K562 (cell line): ENCODE data around the gene ALKBH4. TPM values are rescaled to one million over a fixed set of nuclear protein-coding genes. Genes with fewer than 3 reads are reported as not detected.

Experiments
- BCOR ChIP-seq: fragments of 450-650 bp; IDR thresholded peaks from 2 replicates; pipeline ENCODE4 v1.6.1; 2016
- CCAR2 ChIP-seq: fragments of 200-400 bp; formaldehyde crosslinking; IDR thresholded peaks from 2 replicates; pipeline ENCODE4 v1.6.1; 2017; ENCODE audit warnings: mild to moderate bottlenecking, low read depth, low read length
- CREBBP ChIP-seq: IDR thresholded peaks from one replicate; pipeline ENCODE4 v1.6.1; 2012; ENCODE audit warnings: low read depth, mild to moderate bottlenecking, control low read depth, inconsistent platforms, low read length
- ETV6 ChIP-seq, 3 experiments: fragments of 150-350 bp in 1 of 3; sonication (generic) in 1 of 3; formaldehyde crosslinking in 1 of 3; IDR thresholded peaks; 2 replicates each; pipeline versions ENCODE4 v1.6.1 to v1.8.0; 2014 to 2022; ENCODE audit warnings: borderline replicate concordance in 2 of 3, low read depth in 2 of 3, antibody characterized with exemption in 1 of 3, low read length in 1 of 3, mild to moderate bottlenecking in 1 of 3, missing genetic modification reagents in 1 of 3
- EZH2 ChIP-seq: IDR thresholded peaks from 2 replicates; pipeline ENCODE4 v1.6.1; 2012; ENCODE audit warnings: low read depth, mild to moderate bottlenecking, inconsistent platforms, low read length, borderline replicate concordance
- FOSL1 ChIP-seq: fragments of 200-800 bp; sonication (Bioruptor generic); conservative IDR thresholded peaks from 2 replicates; pipeline ENCODE4 v1.6.1; 2016; ENCODE audit warnings: missing genetic modification characterization, missing compliant biosample characterization
- HCFC1 ChIP-seq: IDR thresholded peaks from 2 replicates; pipeline ENCODE4 v1.6.1; 2012; ENCODE audit warnings: low read depth, low read length, improper control_type of control experiment
- ILK ChIP-seq: fragments of 450-650 bp; IDR thresholded peaks from 2 replicates; pipeline ENCODE4 v1.6.1; 2016; ENCODE audit warnings: missing genetic modification characterization, low read depth, mild to moderate bottlenecking, missing compliant biosample characterization, moderate library complexity, borderline replicate concordance
- JUNB ChIP-seq: fragments of 450-650 bp; formaldehyde crosslinking; conservative IDR thresholded peaks from 2 replicates; pipeline ENCODE4 v1.4.0; 2020; ENCODE audit warnings: mild to moderate bottlenecking
- KLF13 ChIP-seq: fragments of 450-650 bp; IDR thresholded peaks from 2 replicates; pipeline ENCODE4 v1.6.1; 2016; ENCODE audit warnings: missing genetic modification characterization, low read depth, mild to moderate bottlenecking, missing compliant biosample characterization, moderate library complexity, borderline replicate concordance
- KLF16 ChIP-seq: IDR thresholded peaks from 2 replicates; pipeline ENCODE4 v1.6.1; 2016; ENCODE audit warnings: antibody characterized with exemption
- MAFF ChIP-seq: IDR thresholded peaks from 2 replicates; pipeline ENCODE4 v1.6.1; 2012; ENCODE audit warnings: low read length, improper control_type of control experiment
- NR1H2 ChIP-seq: sonication (generic); formaldehyde crosslinking; IDR thresholded peaks from 2 replicates; pipeline ENCODE4 v1.4.0; 2020; ENCODE audit warnings: mild to moderate bottlenecking, missing genetic modification reagents
- PCBP1 ChIP-seq: fragments of 200-400 bp; formaldehyde crosslinking; IDR thresholded peaks from 2 replicates; pipeline ENCODE4 v1.6.1; 2018; ENCODE audit warnings: mild to moderate bottlenecking, low read depth, low read length; ENCODE audit not compliant: poor library complexity, severe bottlenecking
- RBM22 ChIP-seq: fragments of 200-400 bp; formaldehyde crosslinking; IDR thresholded peaks from 2 replicates; pipeline ENCODE4 v1.6.1; 2018; ENCODE audit warnings: low read length, low read depth; ENCODE audit not compliant: poor library complexity, severe bottlenecking
- RUNX1 ChIP-seq: sonication (generic); IDR thresholded peaks from 2 replicates; pipeline ENCODE4 v1.6.1; 2016; ENCODE audit warnings: antibody characterized with exemption, low read depth
- SMARCE1 ChIP-seq: fragments of 450-650 bp; IDR thresholded peaks from 2 replicates; pipeline ENCODE4 v1.7.1; 2016; ENCODE audit warnings: mild to moderate bottlenecking
- ZC3H8 ChIP-seq: fragments of 450-650 bp; IDR thresholded peaks from 2 replicates; pipeline ENCODE4 v1.6.1; 2017
- ZMIZ1 ChIP-seq, 2 experiments: fragments of 150-350 bp in 1 of 2; IDR thresholded peaks; 2 replicates each; pipeline ENCODE4 v1.6.1; 2012 to 2016; ENCODE audit warnings: low read depth in 2 of 2, low read length in 2 of 2, mild to moderate bottlenecking in 1 of 2, moderate library complexity in 1 of 2
- ZNF232 ChIP-seq: sonication (generic); formaldehyde crosslinking; IDR thresholded peaks from 2 replicates; pipeline ENCODE4 v1.8.0; 2022; ENCODE audit warnings: mild to moderate bottlenecking, missing genetic modification reagents
- ZNF316 ChIP-seq: fragments of 450-650 bp; IDR thresholded peaks from 2 replicates; pipeline ENCODE4 v1.6.1; 2016
- ZNF408 ChIP-seq: fragments of 250-450 bp; sonication (Bioruptor Pico); IDR thresholded peaks from 2 replicates; pipeline ENCODE4 v1.4.0; 2020; ENCODE audit warnings: low read depth, mild to moderate bottlenecking, moderate library complexity
- ZNF431 ChIP-seq: sonication (generic); formaldehyde crosslinking; IDR thresholded peaks from 2 replicates; pipeline ENCODE4 v1.8.0; 2022; ENCODE audit warnings: mild to moderate bottlenecking, missing genetic modification reagents
- ZNF780A ChIP-seq: fragments of 250-450 bp; sonication (Bioruptor Pico); IDR thresholded peaks from 2 replicates; pipeline ENCODE4 v1.5.0; 2021; ENCODE audit warnings: mild to moderate bottlenecking
- polyA plus RNA-seq, 8 experiments: library from polyadenylated mRNA; depleted of rRNA in 4 of 8; stranded (reverse) in 5 of 8; unstranded in 3 of 8; fragments of >200 nt; fragmentation: Nextera tagmentation in 2 of 8; fragmentation: Illumina TruSeq in 1 of 8; extraction: Ambion mirVana in 2 of 8; extraction: Trizol in 1 of 8; gene quantifications; 2 replicates each; pipeline versions ENCODE4 v1.2.1 to v1.2.3, GENCODE V29; 2011 to 2014; ENCODE audit warnings: inconsistent platforms in 1 of 8, missing spikeins in 1 of 8
- total RNA-seq, 7 experiments: library from RNA; depleted of rRNA in 6 of 7; stranded (reverse); fragments of >200 nt in 6 of 7; fragmentation: Illumina TruSeq in 2 of 7; extraction: Trizol in 2 of 7; gene quantifications; 2 replicates each; pipeline versions ENCODE4 v1.2.1 to v1.2.3, GENCODE V29; 2011 to 2021; ENCODE audit warnings: low replicate concordance in 1 of 7
- TF ChIP-seq, protein P1 (sequence below): fragments of 250-450 bp; sonication (Bioruptor Pico); IDR thresholded peaks from 2 replicates; pipeline ENCODE4 v1.8.0; 2021; ENCODE audit warnings: moderate library complexity, mild to moderate bottlenecking, inconsistent platforms

ALKBH4 gene
- total and polyA plus RNA-seq, 9 of the 15 experiments (the other 6 are each of a cell fraction or from before 2014, with no cell fraction given) = 4.6 to 21.4 (median 11.8) TPM

GRCh38 chr7:102464577-102465280 is at the start of gene ALKBH4, which contains the start of gene LRWD1 (continued):
- TF ChIP-seq CREBBP (no peak), CCAR2 (no peak), SMARCE1 (peak; percentile 15; the same call in 1 of the 2 replicates), ZNF408 (CRISPR knock-in tag) (no peak), KLF16 (no peak), ETV6 (IDR thresholded peaks at IDR 0.05; ENCODE audit: borderline replicate concordance in 1 of 2, low read depth in 2 of 2, low read length in 1 of 2) (no peak), ETV6 (CRISPR knock-in tag; IDR thresholded peaks at IDR 0.05; ENCODE audit: borderline replicate concordance) (no peak), RUNX1 (no peak; the same call in 1 of the 2 replicates), ZNF316 (no peak), MAFF (no peak), EZH2 (no peak), KLF13 (tag) (peak; percentile 90; the same call in 1 of the 2 replicates), BCOR (peak; percentile 95), ZNF780A (CRISPR knock-in tag) (no peak), HCFC1 (peak; percentile 99), ZNF232 (CRISPR knock-in tag) (no peak; the same call in 1 of the 2 replicates), ILK (tag) (no peak), ZC3H8 (no peak), JUNB (CRISPR knock-in tag) (no peak), ZNF431 (CRISPR knock-in tag) (no peak; the same call in 1 of the 2 replicates), FOSL1 (tag) (0 out of 2 replicates have a peak, but pooled peaks have one; percentile 18), ZMIZ1 (IDR thresholded peaks at IDR 0.05; ENCODE audit: low read depth in 2 of 2, low read length in 2 of 2) (no peak), RBM22 (peak; percentile 41), NR1H2 (CRISPR knock-in tag) (peak; percentile 79; the same call in 1 of the 2 replicates), PCBP1 (no peak)
- TF ChIP-seq, protein P1, sequence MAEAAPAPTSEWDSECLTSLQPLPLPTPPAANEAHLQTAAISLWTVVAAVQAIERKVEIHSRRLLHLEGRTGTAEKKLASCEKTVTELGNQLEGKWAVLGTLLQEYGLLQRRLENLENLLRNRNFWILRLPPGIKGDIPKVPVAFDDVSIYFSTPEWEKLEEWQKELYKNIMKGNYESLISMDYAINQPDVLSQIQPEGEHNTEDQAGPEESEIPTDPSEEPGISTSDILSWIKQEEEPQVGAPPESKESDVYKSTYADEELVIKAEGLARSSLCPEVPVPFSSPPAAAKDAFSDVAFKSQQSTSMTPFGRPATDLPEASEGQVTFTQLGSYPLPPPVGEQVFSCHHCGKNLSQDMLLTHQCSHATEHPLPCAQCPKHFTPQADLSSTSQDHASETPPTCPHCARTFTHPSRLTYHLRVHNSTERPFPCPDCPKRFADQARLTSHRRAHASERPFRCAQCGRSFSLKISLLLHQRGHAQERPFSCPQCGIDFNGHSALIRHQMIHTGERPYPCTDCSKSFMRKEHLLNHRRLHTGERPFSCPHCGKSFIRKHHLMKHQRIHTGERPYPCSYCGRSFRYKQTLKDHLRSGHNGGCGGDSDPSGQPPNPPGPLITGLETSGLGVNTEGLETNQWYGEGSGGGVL (CRISPR knock-in tag) = no peak
